Activated CD4-positive, alpha-beta T cell treated with anti-CD3 and anti-CD28 coated beads for 24 hours (primary cell): Measurements from ENCODE around the gene DHX8.
"Not testable (repeated sequence)": the region's sequence is repeated elsewhere in the genome, so short reads cannot be mapped to it uniquely, and the experiment has no call there.

Experiments used
- DNase-seq, 2 donors: peaks; one replicate each; pipeline ENCODE4 v3.0.0-alpha.2; 2020; ENCODE audit warnings: low read depth in 2 of 2

DHX8 gene

DNA sequence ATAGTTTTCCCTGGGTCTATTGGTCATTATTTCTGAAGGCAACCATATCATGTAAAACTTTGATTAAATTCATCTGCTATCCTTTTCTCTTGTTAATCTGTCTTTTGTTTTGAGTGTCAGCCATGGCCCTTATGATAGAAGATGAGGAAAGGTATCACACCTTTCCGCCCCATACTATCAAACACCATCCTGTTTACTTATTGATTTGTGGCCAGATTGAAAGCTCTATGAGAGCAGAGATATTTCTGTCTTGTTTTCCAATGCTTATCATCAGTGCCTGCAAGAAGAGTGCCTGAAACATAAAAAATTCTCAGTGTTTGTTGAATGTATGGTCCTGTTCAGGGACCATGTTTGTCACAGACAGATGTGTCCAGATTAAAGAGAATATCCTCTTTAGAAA is 22.6 kb upstream of the DHX8 start:
- no peak for DNase-seq

- DNase-seq, result not testable (repeated sequence)
Observed at GRCh38 chr17:43462569-43462968, 21.2 kb upstream of the DHX8 start.

DNA sequence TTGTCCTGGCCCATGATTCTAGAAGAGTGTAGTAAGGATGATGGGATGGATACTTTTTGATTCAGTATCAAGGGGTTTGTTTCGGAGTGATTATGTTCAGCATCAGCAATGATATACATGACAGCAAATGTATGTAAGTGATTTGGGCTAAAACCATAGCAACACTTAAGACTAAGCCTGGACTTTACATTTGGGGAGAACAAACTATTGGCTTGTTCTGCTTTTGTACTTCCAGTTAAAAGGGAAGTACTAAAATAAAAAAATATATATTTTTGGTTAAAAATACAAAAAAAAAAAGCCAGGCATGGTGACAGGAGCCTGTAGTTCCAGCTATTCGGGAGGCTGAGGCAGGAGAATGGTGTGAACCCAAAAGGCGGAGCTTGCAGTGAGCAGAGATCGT is 20.5 kb upstream of the DHX8 start:
- no peak for DNase-seq

GRCh38 chr17:43464046-43464445 is 19.7 kb upstream of the DHX8 start:
- no peak for DNase-seq

DNA sequence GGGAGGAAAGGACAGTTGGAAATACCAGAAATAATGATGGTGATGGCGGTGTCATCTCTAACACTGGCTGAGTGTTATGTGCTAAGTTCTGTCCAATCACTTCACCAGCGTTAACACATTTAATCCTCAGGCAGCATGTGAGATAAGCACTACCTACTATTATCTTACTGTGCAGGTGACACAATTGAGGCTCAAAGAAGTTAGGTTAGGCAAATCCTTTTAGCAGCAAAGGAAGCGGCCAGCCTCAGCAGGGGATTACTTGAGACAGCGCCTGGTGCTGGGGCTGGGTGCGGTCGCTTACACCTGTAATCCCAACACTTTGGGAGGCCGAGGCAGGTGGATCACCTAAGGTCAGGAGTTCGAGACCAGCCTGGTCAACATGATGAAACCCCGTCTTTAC is 18.7 kb upstream of the DHX8 start:
- no peak for DNase-seq

GRCh38 chr17:43467981-43468581 is 15.7 kb upstream of the DHX8 start:
- no peak for DNase-seq

DNA sequence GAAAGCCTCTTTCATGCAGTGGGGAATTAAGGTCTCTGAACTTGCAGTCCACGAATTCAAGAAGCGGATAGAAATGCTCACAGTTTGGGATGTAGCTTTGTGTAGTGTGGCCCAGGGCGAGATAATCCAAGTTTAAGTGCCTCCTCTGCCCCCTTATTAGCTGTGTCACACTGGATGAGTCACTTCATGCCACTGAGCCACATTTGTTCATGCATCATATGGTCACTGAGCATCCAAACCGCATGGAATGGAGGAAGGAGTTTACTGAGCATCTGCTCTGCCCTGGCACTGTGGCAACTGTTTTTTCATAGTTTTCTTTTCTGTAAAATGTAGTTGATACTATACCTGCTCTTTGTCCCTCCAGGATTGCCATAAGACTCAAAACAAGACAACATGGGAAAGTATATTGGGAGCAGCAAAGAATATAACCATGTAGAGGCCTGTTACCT is 15.1 kb upstream of the DHX8 start:
- DNase-seq, result no peak

DNA sequence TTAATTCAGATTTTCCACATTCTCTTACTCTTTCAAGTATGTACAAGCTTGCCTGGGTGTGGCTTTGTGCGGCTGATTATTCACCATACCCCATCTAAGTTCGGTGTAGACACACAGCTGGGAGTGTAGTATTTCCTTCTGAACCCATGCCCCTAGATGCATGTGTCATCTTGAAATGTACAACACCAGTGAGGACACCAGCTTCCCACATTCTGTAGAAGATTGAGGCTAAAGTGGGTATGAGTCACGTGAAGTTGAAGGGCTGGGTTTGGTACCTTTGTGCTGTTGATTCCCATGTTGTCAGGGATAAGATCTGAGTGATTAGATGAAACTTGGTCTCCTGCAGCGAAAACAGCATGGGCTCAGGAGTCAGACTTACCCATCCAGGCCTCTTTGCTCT is 14.6 kb upstream of the DHX8 start:
- DNase-seq, result no peak

GRCh38 chr17:43471585-43472160 is 12.1 kb upstream of the DHX8 start:
- no peak for DNase-seq

DNA sequence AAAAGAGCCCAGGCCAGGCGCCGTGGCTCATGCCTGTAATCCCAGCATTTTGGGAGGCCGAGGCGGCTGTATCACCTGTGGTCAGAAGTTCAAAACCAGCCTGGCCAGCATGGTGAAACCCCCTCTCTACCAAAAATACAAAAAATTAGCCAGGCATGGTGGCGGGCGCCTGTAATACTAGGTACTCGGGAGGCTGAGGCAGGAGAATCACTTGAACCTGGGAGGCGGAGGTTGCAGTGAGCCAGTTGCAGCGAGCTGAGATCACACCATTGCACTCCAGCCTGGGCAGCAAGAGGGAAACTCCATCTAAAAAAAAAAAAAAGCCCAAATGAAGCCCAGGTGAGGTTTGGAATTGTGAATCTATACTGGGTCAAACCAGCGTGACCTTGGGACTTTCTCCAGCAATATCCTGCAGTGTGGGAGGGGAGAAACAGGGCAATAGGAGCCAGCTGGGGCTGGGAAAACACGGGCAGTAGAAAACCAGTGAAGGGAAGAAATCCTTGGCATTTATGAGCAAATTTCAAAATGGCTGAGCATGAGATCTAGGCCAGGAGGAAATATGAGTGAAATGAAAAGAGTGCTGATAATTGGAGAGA is 8.2 kb upstream of the DHX8 start:
- no peak for DNase-seq

DNA sequence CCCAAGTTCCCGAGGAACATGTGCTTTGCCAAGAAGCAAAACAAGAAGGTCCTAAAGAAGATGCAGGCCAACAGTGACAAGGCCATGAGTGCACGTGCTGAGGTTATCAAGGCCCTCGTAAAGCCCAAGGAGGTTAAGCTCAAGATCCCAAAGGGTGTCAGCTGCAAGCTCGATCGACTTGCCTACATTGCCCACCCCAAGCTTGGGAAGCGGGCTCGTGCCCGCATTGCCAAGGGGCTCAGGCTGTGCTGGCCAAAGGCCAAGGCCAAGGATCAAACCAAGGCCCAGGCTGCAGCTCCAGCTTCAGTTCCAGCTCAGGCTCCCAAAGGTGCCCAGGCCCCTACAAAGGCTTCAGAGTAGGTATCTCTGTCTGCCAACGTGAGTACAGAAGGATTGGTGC is 7.5 kb upstream of the DHX8 start:
- not testable (repeated sequence) for DNase-seq

GRCh38 chr17:43477832-43478634 is 5.7 kb upstream of the DHX8 start:
- DNase-seq, result no peak

DNA sequence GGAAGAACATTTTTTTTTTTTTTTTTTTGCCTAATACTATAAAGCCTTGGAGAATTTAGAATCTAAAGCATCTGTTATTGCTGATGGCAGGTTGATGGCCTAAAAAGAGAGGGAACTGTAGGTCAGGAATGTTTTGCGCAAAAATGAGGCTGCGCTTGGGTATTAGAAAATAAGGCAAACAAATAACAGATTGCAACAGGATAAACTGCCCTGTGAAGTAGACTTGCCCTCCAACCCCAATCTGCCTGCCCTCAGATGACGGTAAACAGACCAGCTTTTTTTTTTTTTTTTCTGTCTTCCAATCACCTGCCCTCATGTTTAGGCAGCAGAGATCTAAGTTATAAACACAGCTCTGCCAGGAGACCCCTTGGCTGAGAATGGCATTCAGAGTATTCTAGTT is 3.8 kb upstream of the DHX8 start:
- no peak for DNase-seq

DNA sequence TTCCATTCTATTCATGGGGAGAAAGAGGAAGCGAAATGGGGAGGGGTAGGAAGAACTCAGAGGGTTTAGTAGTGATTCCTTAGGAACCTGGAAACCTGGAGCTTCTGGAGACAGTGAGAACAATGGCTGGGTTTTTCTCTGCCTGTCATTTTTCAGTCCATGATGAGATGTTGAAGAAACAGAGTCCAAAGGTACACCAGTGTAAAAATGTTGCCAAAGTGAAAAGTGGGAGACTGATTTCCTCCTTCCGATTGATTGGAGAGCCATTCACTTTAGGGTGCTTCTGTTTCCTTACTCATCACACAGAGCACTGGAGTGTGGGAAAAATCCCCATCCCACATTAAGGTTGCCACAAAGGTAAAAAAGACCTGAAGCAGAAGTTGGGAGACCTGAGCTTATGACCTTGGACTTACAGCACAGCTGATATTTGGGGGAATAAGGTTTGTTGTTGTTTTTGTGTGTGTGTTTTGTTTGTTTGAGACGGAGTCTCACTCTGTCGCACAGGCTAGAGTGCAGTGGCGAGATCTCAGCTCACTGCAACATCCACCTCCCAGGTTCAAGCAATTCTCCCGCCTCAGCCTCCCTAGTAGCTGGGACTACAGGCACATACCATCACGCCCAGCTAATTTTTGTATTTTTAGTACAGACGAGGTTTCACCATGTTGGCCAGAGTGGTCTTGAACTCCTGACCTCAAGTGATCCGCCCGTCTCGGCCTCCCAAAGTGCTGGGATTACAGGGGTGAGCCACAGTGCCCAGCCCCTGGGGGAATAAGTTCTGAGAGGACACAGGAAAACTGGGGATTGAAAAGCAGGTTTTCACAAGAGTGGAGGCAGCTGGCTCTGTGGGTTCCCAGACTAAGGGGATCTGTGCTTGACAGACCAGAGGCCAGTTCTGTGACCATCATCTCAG is 1.4 kb upstream of the DHX8 start:
- no peak for DNase-seq

- DNase-seq, result no peak
Observed at GRCh38 chr17:43490621-43491020, 6.8 kb downstream of the DHX8 start.

- not testable (repeated sequence) for DNase-seq
Observed at GRCh38 chr17:43509440-43509839, 25.7 kb downstream of the DHX8 start.

- DNase-seq, result not testable (repeated sequence)
Observed at GRCh38 chr17:43511199-43511598, 27.4 kb downstream of the DHX8 start.

DNA sequence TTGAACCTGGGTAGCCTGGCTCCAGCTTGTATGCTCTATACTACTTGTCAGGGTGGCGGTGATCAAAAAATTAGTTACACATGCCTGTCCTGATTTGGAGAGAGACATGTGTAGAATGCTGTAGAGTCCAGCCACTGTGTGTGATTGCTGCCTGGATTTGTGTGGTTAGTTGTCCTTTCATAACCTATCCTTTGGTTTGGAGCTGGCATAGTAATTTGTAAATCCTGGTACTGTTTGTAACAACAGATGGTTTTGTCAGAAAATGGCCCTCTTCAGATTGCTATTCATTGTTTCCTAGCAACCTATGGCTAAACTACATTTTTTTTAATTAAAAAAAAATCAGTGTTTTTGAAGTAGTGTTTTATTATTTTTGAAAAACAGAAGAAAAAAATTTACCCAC is 31.9 kb downstream of the DHX8 start:
- no peak for DNase-seq

- DNase-seq, result no peak
Observed at GRCh38 chr17:43517161-43517560, 33.4 kb downstream of the DHX8 start.

- no peak for DNase-seq
Observed at GRCh38 chr17:43517615-43518386, 34.0 kb downstream of the DHX8 start.

- no peak for DNase-seq
Observed at GRCh38 chr17:43521389-43521788, 37.6 kb downstream of the DHX8 start.
